Ascending aorta (tissue), 2 donors: ENCODE results near the gene FBXO24. TPM values are rescaled to one million over a fixed set of nuclear protein-coding genes. Genes with fewer than 3 reads are reported as not detected.
A peak's percentile ranks its signal among the peaks of the same experiment; 100 is the strongest.
"Not testable (repeated sequence)": the region's sequence is repeated elsewhere in the genome, so short reads cannot be mapped to it uniquely, and the experiment has no call there.

ENCODE experiments used
- DNase-seq, 2 donors: peaks; one replicate each; pipeline ENCODE4 v3.0.0-alpha.2; 2019; ENCODE audit warnings: low spot score in 2 of 2
- H3K27ac ChIP-seq, 2 donors: fragments of 200-600 bp; sonication (generic); one replicate each; pipeline ENCODE4 v1.5.1; 2016 to 2017; ENCODE audit warnings: mild to moderate bottlenecking in 1 of 2
- H3K27me3 ChIP-seq: fragments of 200-600 bp; sonication (generic); one replicate; pipeline ENCODE4 v1.5.1; 2017
- H3K36me3 ChIP-seq, 2 donors: fragments of 200-600 bp; sonication (generic); one replicate each; pipeline ENCODE4 v1.5.1; 2016
- H3K4me1 ChIP-seq, 2 donors: fragments of 200-600 bp; sonication (generic); one replicate each; pipeline ENCODE4 v1.5.1; 2016 to 2017; ENCODE audit warnings: mild to moderate bottlenecking in 1 of 2
- H3K4me3 ChIP-seq, 2 donors: fragments of 200-600 bp; sonication (generic); one replicate each; pipeline ENCODE4 v1.5.1; 2016 to 2017; ENCODE audit warnings: mild to moderate bottlenecking in 1 of 2
- H3K9me3 ChIP-seq, 2 donors: fragments of 200-600 bp; sonication (generic); one replicate each; pipeline ENCODE4 v1.5.1; 2016
- intact Hi-C: fragments of 100-400 bp; cut with DNase I; formaldehyde crosslinking; loops from one replicate; pipeline ENCODE4 v1.15.1; 2023
- total RNA-seq: library from RNA; depleted of rRNA; stranded (reverse); fragments of >200 nt; gene quantifications from one replicate; pipeline ENCODE4 v1.1.0, GENCODE V29; 2016
- TF ChIP-seq, protein P1 (sequence below), 3 experiments: fragments of 200-600 bp in 2 of 3; fragments of 450-650 bp in 1 of 3; sonication (generic) in 2 of 3; IDR thresholded peaks; one replicate each; pipeline ENCODE4 v1.5.1; 2016 to 2019; ENCODE audit warnings: antibody characterized with exemption in 3 of 3, mild to moderate bottlenecking in 1 of 3, moderate library complexity in 1 of 3

FBXO24 gene
- total RNA-seq, 1 donor from 2014 or later = not detected

GRCh38 chr7:100561491-100562194, 24.5 kb upstream of the FBXO24 start:
- H3K9me3 ChIP-seq = no peaks in the 10 kb centered on the region
- intact Hi-C loops = no loop called here
- no peak overlapping the region for H3K4me3 ChIP-seq
- no peaks in the 10 kb centered on the region for H3K4me1 ChIP-seq
- TF ChIP-seq, protein P1, sequence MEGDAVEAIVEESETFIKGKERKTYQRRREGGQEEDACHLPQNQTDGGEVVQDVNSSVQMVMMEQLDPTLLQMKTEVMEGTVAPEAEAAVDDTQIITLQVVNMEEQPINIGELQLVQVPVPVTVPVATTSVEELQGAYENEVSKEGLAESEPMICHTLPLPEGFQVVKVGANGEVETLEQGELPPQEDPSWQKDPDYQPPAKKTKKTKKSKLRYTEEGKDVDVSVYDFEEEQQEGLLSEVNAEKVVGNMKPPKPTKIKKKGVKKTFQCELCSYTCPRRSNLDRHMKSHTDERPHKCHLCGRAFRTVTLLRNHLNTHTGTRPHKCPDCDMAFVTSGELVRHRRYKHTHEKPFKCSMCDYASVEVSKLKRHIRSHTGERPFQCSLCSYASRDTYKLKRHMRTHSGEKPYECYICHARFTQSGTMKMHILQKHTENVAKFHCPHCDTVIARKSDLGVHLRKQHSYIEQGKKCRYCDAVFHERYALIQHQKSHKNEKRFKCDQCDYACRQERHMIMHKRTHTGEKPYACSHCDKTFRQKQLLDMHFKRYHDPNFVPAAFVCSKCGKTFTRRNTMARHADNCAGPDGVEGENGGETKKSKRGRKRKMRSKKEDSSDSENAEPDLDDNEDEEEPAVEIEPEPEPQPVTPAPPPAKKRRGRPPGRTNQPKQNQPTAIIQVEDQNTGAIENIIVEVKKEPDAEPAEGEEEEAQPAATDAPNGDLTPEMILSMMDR (IDR thresholded peaks at IDR 0.05) = no peak
- no peak for DNase-seq
- peaks cover 14 to 25% of the 10 kb centered on the region in 2 donors for H3K36me3 ChIP-seq
- H3K27ac ChIP-seq = no peak overlapping the region
- no peaks in the 10 kb centered on the region for H3K27me3 ChIP-seq

GRCh38 chr7:100562195-100563099, 23.7 kb upstream of the FBXO24 start:
- Histone ChIP-seq H3K27me3 (no peaks in the 10 kb centered on the region), H3K4me1 (no peaks in the 10 kb centered on the region), H3K36me3 (peaks cover 12 to 22% of the 10 kb centered on the region in 2 donors), H3K27ac (no peak overlapping the region), H3K9me3 (no peaks in the 10 kb centered on the region), H3K4me3 (no peak overlapping the region)
- intact Hi-C loops = no loop called here
- DNase-seq = no peak
- TF ChIP-seq, protein P1 (IDR thresholded peaks at IDR 0.05) = no peak

DNA sequence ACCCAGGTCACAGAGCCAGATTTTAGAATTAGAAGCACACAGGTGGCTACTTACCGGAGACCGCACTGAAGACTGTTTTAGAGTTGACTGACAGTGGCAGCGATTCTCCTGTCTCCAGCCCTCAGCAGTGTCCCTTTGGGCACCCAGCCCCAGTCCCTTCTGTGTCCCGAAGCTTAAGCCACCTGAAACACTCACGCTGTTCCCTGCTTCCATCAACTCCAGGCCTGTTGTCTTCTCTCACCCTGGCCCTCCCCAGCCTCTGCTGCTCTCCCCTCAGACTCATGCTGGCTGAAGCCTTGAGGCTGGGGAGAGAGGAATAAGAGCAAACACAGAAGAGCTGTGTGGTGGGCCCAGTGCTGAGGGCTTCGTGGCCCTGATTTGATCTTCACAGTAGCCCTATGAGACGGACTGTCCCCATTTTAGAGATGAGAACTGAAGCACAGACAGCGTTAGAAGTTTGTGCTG, 23.0 kb upstream of the FBXO24 start:
- no peak for DNase-seq
- Histone ChIP-seq H3K4me1 (no peaks in the 10 kb centered on the region), H3K9me3 (no peaks in the 10 kb centered on the region), H3K36me3 (peaks cover 12 to 22% of the 10 kb centered on the region in 2 donors), H3K27ac (no peak overlapping the region), H3K27me3 (no peaks in the 10 kb centered on the region), H3K4me3 (no peak overlapping the region)
- intact Hi-C loops = no loop called here
- TF ChIP-seq, protein P1 (IDR thresholded peaks at IDR 0.05) = no peak

DNA sequence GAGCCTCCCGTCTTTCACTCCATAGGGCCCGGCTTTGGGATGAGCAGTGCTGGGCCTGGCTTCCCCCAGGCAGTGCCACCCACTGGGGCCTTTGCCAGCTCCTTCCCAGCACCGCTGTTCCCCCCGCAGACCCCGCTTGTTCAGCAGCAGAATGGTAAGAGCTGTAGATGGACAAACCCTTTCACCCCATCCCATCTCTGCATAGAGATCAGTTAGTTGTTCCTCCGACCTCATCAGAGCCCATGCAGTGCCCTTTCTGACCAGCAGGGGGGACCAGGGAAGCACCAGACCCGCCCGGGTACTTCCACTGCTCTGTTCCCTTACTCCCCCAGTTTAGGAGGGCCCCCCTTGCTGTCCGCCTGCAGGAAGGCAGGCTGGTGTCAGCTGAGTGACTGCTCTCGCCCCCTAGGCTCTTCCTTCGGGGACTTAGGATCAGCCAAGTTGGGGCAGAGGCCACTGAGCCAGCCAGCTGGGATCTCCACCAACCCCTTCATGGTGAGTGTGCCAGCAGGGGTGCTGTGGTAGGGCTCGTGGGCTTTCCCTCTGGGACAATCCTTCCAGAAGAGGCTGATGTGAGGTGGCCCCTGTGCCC, 22.2 kb upstream of the FBXO24 start:
- Histone ChIP-seq H3K27ac (no peak overlapping the region), H3K36me3 (peaks cover 12 to 22% of the 10 kb centered on the region in 2 donors), H3K4me1 (no peaks in the 10 kb centered on the region), H3K9me3 (no peaks in the 10 kb centered on the region), H3K4me3 (no peak overlapping the region), H3K27me3 (no peaks in the 10 kb centered on the region)
- intact Hi-C loops = loop anchor here (1.0 kb wide), 1 partner anchor 127 kb away; no protein-coding TSS in a partner anchor
- TF ChIP-seq, protein P1 (IDR thresholded peaks at IDR 0.05) = peak; percentile 90 to 97 (median 95)
- peak in 1 of 2 donors; percentile 89 for DNase-seq

DNA sequence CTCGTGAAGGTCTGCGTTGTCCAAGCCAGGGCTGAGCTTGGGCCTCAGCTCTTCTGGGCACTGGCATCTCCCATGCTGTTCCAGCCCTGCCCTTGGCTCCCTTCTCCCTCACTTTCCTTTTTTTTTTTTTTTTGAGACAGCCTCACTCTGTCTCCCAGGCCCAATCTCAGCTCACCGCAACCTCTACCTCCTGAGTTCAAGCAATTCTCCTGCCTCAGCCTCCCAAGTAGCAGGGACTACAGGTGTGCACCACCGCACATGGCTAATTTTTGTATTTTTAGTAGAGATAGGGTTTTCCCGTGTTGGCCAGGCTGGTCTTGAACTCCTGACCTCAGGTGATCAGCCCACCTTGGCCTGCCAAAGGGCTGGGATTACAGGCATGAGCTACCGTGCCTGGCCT, 21.7 kb upstream of the FBXO24 start:
- not testable (repeated sequence) for H3K27ac ChIP-seq, H3K4me3 ChIP-seq, H3K9me3 ChIP-seq, DNase-seq, H3K27me3 ChIP-seq, H3K4me1 ChIP-seq
- intact Hi-C loops = loop anchor here (1.0 kb wide), 1 partner anchor 127 kb away; no protein-coding TSS in a partner anchor
- peaks cover 12 to 22% of the 10 kb centered on the region in 2 donors for H3K36me3 ChIP-seq
